PC-3 (cell line): Measurements from ENCODE around the gene KCNQ1.

Experiments
- EZH2 ChIP-seq: fragments of 300-600 bp; sonication (generic); IDR thresholded peaks from one replicate; pipeline ENCODE4 v1.6.1; 2017; ENCODE audit warnings: antibody characterized with exemption, mild to moderate bottlenecking, low read length; ENCODE audit not compliant: unreplicated experiment
- EZH2phosphoT487 ChIP-seq: fragments of 300-600 bp; sonication (generic); IDR thresholded peaks from 2 replicates; pipeline ENCODE4 v1.6.1; 2018; ENCODE audit warnings: mild to moderate bottlenecking, antibody characterized with exemption, low read length, borderline replicate concordance
- TF ChIP-seq, protein P1 (sequence below): fragments of 300-600 bp; sonication (generic); conservative IDR thresholded peaks from 2 replicates; pipeline ENCODE4 v1.5.1; 2017; ENCODE audit warnings: antibody characterized with exemption, low read depth, mild to moderate bottlenecking, low read length

- TF ChIP-seq, protein P1, sequence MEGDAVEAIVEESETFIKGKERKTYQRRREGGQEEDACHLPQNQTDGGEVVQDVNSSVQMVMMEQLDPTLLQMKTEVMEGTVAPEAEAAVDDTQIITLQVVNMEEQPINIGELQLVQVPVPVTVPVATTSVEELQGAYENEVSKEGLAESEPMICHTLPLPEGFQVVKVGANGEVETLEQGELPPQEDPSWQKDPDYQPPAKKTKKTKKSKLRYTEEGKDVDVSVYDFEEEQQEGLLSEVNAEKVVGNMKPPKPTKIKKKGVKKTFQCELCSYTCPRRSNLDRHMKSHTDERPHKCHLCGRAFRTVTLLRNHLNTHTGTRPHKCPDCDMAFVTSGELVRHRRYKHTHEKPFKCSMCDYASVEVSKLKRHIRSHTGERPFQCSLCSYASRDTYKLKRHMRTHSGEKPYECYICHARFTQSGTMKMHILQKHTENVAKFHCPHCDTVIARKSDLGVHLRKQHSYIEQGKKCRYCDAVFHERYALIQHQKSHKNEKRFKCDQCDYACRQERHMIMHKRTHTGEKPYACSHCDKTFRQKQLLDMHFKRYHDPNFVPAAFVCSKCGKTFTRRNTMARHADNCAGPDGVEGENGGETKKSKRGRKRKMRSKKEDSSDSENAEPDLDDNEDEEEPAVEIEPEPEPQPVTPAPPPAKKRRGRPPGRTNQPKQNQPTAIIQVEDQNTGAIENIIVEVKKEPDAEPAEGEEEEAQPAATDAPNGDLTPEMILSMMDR: peak; percentile 44
- no peak for TF ChIP-seq EZH2phosphoT487
- no peak for TF ChIP-seq EZH2
Observed at GRCh38 chr11:2401436-2401984, 43.3 kb upstream of the KCNQ1 start.
